ENCODE data around the gene MYB.
"Not testable (repeated sequence)": the region's sequence is repeated elsewhere in the genome, so short reads cannot be mapped to it uniquely, and the experiment has no call there.

The MYB gene

DNA sequence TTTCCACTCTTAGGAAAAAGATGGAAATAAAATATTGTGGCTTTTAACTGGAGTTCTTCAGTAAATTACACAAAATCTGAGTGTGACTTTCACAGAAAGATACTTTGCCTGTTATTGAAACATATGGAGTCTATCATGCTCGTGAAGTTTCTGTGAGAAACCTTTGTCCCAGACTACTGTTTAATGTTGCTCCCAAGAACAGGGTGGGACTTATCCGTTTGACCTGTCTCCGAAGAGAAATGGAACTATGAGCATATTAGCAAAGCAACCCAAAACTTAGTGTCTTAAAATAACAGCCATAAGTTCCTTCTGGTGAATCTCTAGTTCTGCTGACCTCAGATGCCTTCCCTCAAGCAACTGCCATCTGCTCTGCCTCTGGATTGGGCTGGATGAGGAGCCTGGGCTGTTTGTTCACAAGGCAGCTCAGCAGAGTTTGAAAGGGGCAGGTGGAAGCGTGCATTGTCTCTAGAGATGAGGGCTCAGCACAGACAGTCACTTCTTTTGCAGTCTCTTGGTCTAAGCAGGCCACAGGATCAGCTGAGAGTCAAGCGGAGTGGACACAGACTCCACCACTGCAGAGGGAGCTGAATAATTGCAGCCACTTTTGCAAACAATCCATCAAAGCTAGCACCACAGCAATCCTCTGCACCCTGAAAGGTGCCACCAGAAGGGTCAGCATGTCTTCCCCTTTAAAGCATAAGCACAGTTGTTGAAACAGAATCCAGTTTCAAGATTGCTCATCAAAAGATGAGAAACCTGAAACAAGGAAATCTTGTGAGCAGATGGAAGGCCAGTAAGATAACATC lies 52.8 kb downstream of the MYB start:
- Histone ChIP-seq H3K4me3 (ENCODE audit: low read depth, low read length) (no peak overlapping the region), H3K27ac (ENCODE audit: low read depth, low read length) (no peak overlapping the region), H3K79me2 (ENCODE audit: control insufficient read depth, insufficient read depth, low read length, unreplicated experiment) (no peaks in the 10 kb centered on the region), H3K4me1 (ENCODE audit: control insufficient read depth, insufficient read depth, low read length, unreplicated experiment) (peaks cover 11% of the 10 kb centered on the region), H3K27me3 (ENCODE audit: insufficient read depth, low read length) (no peaks in the 10 kb centered on the region), H2AFZ (ENCODE audit: low read length, unreplicated experiment) (no peak overlapping the region), H3K36me3 (ENCODE audit: insufficient read depth, low read length) (no peaks in the 10 kb centered on the region)

DNA sequence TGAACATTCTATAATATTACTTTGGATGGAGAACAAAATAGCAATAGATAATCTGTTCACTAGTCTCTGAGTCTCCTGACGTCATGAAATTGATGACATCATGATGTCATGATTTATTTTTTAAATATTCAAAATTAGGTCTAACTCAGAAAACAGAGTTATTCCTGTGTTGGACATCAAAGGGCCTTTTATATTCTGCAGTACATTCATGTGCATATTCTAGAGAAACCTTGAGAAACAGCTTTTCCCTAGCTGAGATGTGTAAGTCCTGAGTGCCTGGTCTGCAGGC lies 53.3 kb downstream of the MYB start:
- peaks cover 11% of the 10 kb centered on the region for H3K4me1 ChIP-seq (ENCODE audit: control insufficient read depth, insufficient read depth, low read length, unreplicated experiment)
- H3K36me3 ChIP-seq (ENCODE audit: insufficient read depth, low read length) = no peaks in the 10 kb centered on the region
- H3K27ac ChIP-seq (ENCODE audit: low read depth, low read length) = no peak overlapping the region
- H3K79me2 ChIP-seq (ENCODE audit: control insufficient read depth, insufficient read depth, low read length, unreplicated experiment) = no peaks in the 10 kb centered on the region
- no peak overlapping the region for H3K4me3 ChIP-seq (ENCODE audit: low read depth, low read length)
- H3K27me3 ChIP-seq (ENCODE audit: insufficient read depth, low read length) = peaks cover 2% of the 10 kb centered on the region; the same call in 1 of the 2 replicates
- no peak overlapping the region for H2AFZ ChIP-seq (ENCODE audit: low read length, unreplicated experiment)

DNA sequence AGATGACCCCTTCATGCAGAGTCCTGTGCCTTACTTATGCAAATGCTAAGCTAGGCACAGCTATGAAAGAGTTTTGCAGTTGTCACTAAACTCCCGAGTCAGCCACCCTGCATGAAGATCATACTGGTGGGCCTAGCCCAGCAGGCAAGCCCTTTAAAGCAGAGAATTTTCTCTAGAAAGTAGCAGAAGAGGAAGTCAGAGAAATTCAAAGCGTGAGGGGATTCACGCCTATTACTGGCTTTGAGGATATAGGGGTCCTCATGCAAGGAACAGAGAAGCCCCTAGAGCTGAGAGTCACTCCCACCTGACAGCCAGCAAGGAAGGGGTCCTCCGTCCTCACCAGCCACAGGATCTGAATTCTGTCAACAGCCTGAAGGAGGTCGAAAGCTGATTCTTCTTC lies 54.6 kb downstream of the MYB start:
- Histone ChIP-seq H3K36me3 (ENCODE audit: insufficient read depth, low read length) (no peaks in the 10 kb centered on the region), H3K4me1 (ENCODE audit: control insufficient read depth, insufficient read depth, low read length, unreplicated experiment) (peaks cover 10% of the 10 kb centered on the region), H2AFZ (ENCODE audit: low read length, unreplicated experiment) (no peak overlapping the region), H3K79me2 (ENCODE audit: control insufficient read depth, insufficient read depth, low read length, unreplicated experiment) (no peaks in the 10 kb centered on the region), H3K27me3 (ENCODE audit: insufficient read depth, low read length) (peaks cover 4% of the 10 kb centered on the region; the same call in 1 of the 2 replicates), H3K27ac (ENCODE audit: low read depth, low read length) (no peak overlapping the region), H3K4me3 (ENCODE audit: low read depth, low read length) (no peak overlapping the region)

DNA sequence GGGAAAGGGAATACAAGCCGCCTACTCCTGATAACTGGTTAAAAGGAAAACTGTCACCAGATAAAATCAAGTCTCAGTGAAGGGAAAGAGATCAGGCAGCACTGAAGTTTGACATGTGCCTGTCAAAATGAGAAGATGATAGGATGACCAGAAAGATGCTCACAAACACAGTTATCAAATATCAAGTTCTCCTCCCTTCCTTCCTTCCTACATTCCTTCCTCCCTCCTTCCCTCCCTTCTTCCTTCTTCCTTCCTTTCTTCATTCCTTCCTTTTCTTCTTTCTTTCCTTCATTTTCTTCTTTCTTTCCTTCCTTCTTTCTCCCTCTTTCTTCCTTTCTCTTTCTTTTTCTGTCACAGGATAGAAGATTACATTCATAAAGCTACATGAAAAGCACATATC lies 55.2 kb downstream of the MYB start:
- Histone ChIP-seq H3K4me3 (ENCODE audit: low read depth, low read length) (no peak overlapping the region), H2AFZ (ENCODE audit: low read length, unreplicated experiment) (no peak overlapping the region), H3K27me3 (ENCODE audit: insufficient read depth, low read length) (peaks cover 4% of the 10 kb centered on the region; the same call in 1 of the 2 replicates)

DNA sequence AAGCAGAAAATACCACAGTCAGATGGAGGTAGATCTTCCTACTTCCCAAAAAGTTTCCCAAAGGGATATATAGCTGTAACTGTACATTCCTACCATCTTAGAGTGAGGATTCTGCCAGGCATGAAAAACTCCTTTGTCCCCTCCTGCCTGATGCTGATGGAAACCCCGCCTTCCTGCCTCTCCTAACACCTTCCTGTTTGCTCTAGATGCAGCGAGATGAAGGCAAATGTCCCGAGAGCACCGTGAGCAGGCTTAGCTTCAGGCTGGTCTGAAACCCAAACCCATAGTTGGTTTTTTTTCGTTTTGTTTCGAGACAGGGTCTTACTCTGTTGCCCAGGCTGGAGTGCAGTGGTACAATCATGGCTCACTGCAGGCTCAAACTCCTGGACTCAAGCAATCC lies 55.6 kb downstream of the MYB start:
- H2AFZ ChIP-seq (ENCODE audit: low read length, unreplicated experiment) = no peak overlapping the region
- H3K36me3 ChIP-seq (ENCODE audit: insufficient read depth, low read length) = no peaks in the 10 kb centered on the region
- H3K4me3 ChIP-seq (ENCODE audit: low read depth, low read length) = no peak overlapping the region
- H3K27ac ChIP-seq (ENCODE audit: low read depth, low read length) = no peak overlapping the region
- peaks cover under 1% of the 10 kb centered on the region for H3K4me1 ChIP-seq (ENCODE audit: control insufficient read depth, insufficient read depth, low read length, unreplicated experiment)
- no peaks in the 10 kb centered on the region for H3K79me2 ChIP-seq (ENCODE audit: control insufficient read depth, insufficient read depth, low read length, unreplicated experiment)
- peaks cover 4% of the 10 kb centered on the region; the same call in 1 of the 2 replicates for H3K27me3 ChIP-seq (ENCODE audit: insufficient read depth, low read length)

More for the DNA sequence above, 55.2 kb downstream of the MYB start:
- Histone ChIP-seq H3K27ac (ENCODE audit: low read depth, low read length) (no peak overlapping the region), H3K36me3 (ENCODE audit: insufficient read depth, low read length) (no peaks in the 10 kb centered on the region), H3K79me2 (ENCODE audit: control insufficient read depth, insufficient read depth, low read length, unreplicated experiment) (no peaks in the 10 kb centered on the region), H3K4me1 (ENCODE audit: control insufficient read depth, insufficient read depth, low read length, unreplicated experiment) (peaks cover 4% of the 10 kb centered on the region)

DNA sequence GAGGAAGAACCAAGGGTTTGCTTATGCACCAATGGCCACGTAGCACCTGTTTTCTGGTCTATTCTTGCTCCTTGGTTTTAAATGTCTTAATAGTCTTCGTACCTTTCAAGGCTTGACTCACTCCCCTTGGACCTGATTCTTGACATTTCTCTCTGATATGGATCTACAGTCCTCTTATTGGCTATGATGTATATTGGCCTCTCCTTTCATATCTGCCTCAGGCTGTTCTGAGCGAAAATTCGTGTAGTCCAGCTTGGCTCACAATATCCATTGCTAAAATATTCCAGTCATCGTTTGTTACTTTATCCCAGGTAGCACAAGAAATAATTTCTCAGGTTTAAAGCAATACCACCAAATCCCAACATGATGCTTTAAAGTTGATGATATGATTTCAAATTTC lies 59.6 kb downstream of the MYB start:
- Histone ChIP-seq H3K36me3 (ENCODE audit: insufficient read depth, low read length) (no peaks in the 10 kb centered on the region), H3K4me1 (ENCODE audit: control insufficient read depth, insufficient read depth, low read length, unreplicated experiment) (no peaks in the 10 kb centered on the region), H3K4me3 (ENCODE audit: low read depth, low read length) (no peak overlapping the region), H2AFZ (ENCODE audit: low read length, unreplicated experiment) (no peak overlapping the region), H3K27ac (ENCODE audit: low read depth, low read length) (no peak overlapping the region), H3K79me2 (ENCODE audit: control insufficient read depth, insufficient read depth, low read length, unreplicated experiment) (no peaks in the 10 kb centered on the region), H3K27me3 (ENCODE audit: insufficient read depth, low read length) (peaks cover 4% of the 10 kb centered on the region; the same call in 1 of the 2 replicates)

DNA sequence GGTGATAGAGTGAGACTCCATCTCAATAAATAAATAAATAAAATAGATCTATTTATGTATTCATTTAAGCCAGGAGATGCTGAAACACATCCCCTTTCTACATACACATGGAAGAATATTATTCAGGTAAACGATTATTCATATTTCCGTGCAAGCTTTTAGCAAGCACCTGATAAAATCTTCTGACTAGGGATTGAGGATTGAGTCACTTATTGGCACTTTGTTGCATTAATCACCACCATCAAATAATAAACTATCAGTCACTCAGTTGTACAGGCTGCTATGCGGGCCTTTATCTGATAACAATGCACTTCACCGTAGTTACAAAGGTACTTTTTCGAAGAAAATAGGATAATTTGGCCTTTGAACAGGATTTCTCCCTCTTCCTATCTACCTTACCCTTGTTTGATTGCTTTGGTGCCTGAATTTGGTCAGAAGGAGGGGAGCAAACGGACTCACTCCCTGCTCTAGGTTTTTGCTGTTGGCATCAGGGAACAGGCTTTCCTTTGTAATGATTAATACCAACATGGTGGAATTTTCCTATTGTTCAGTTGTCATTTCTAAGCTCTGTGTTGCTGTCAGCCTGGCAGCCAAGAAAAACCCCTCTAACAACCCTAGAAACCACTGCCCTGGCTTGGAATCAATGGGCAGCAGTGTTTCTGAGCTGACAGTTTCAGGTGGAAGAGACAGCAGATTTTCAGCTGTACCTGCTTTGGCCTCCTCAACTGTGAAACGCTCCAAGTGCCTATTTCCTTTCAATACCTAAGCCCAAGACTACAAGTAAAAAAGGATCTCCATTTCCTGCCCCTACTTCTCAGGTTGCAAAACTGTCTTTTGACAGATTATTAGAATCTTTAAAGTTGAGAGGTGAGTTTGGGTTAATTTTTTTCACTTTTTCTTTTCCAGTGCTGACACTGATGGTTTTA lies 63.0 kb downstream of the MYB start:
- Histone ChIP-seq H3K4me3 (ENCODE audit: low read depth, low read length) (no peak overlapping the region), H2AFZ (ENCODE audit: low read length, unreplicated experiment) (no peak overlapping the region)

DNA sequence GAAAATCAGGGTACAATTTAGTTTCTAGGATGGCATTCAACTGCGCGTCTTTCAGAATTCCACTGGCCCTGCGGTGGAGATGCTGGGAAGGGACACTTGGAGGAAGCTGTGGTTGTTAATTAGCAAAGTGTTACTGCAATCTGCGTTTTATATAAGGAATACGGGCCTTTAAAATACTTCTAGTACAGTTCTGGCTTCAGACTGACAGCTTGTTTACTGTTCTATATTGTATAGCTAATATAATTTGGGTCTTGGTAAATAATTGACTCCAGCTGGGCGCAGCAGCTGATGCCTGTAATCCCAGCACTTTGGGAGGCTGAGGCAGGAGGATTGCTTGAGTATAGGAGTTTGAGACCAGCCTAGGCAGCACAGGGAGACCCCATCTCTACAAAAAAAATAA lies 63.7 kb downstream of the MYB start:
- Histone ChIP-seq H3K36me3 (ENCODE audit: insufficient read depth, low read length) (no peaks in the 10 kb centered on the region), H3K4me1 (ENCODE audit: control insufficient read depth, insufficient read depth, low read length, unreplicated experiment) (no peaks in the 10 kb centered on the region), H3K27ac (ENCODE audit: low read depth, low read length) (no peak overlapping the region), H3K79me2 (ENCODE audit: control insufficient read depth, insufficient read depth, low read length, unreplicated experiment) (no peaks in the 10 kb centered on the region), H3K4me3 (ENCODE audit: low read depth, low read length) (no peak overlapping the region), H3K27me3 (ENCODE audit: insufficient read depth, low read length) (no peaks in the 10 kb centered on the region), H2AFZ (ENCODE audit: low read length, unreplicated experiment) (no peak overlapping the region)

More for the DNA sequence above, 63.0 kb downstream of the MYB start:
- H3K79me2 ChIP-seq (ENCODE audit: control insufficient read depth, insufficient read depth, low read length, unreplicated experiment) = no peaks in the 10 kb centered on the region
- H3K36me3 ChIP-seq (ENCODE audit: insufficient read depth, low read length) = no peaks in the 10 kb centered on the region
- H3K27me3 ChIP-seq (ENCODE audit: insufficient read depth, low read length) = peaks cover 4% of the 10 kb centered on the region; the same call in 1 of the 2 replicates
- no peak overlapping the region for H3K27ac ChIP-seq (ENCODE audit: low read depth, low read length)
- no peaks in the 10 kb centered on the region for H3K4me1 ChIP-seq (ENCODE audit: control insufficient read depth, insufficient read depth, low read length, unreplicated experiment)

DNA sequence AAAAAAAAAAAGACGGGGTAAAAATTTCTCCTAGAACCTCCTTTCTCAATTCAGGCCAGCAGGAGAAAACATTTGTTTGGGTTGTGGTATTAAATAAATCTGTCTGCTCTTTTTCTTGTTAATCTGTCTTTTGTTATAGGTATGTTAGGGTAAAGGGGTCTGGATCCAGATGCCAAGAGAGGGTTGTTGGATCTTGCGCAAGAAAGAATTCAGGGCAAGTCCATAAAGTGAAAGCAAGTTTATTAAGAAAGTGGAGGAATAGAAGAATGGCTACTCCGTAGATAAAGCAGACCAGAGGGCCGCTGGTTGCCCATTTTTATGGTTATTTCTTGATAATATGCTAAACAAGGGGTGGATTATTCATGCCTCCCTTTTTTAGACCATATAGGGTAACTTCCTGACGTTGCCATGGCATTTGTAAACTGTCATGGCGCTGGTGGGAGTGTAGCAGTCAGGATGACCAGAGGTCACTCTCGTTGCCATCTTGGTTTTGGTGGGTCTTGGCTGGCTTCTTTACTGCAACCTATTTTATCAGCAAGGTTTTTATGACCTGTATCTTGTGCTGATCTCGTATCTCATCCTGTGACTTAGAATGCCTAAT lies 65.4 kb downstream of the MYB start:
- not testable (repeated sequence) for H3K36me3 ChIP-seq (ENCODE audit: insufficient read depth, low read length); H3K27me3 ChIP-seq (ENCODE audit: insufficient read depth, low read length); H3K4me1 ChIP-seq (ENCODE audit: control insufficient read depth, insufficient read depth, low read length, unreplicated experiment); H3K4me3 ChIP-seq (ENCODE audit: low read depth, low read length); H2AFZ ChIP-seq (ENCODE audit: low read length, unreplicated experiment); H3K79me2 ChIP-seq (ENCODE audit: control insufficient read depth, insufficient read depth, low read length, unreplicated experiment); H3K27ac ChIP-seq (ENCODE audit: low read depth, low read length)

DNA sequence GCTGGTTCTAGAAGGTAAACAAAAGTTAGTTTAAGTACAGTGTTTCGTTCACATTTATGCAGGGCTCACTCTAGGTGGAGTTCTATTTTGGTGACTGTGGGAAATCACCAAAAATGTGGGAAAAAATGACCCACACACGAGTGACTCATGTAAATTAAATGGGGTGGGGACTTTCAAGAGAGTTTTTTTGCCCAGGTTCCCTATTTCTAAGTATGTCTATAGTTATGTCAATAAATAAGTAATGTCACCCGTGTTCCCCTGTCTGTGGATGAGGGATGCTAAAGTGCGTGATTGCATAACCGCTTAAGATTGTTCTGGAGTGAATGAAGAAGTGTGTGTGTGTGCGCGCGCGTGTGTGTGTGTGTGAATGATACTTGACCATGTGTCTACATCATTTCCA lies 69.1 kb downstream of the MYB start:
- Histone ChIP-seq H3K79me2 (ENCODE audit: control insufficient read depth, insufficient read depth, low read length, unreplicated experiment) (no peaks in the 10 kb centered on the region), H3K4me3 (ENCODE audit: low read depth, low read length) (no peak overlapping the region), H3K4me1 (ENCODE audit: control insufficient read depth, insufficient read depth, low read length, unreplicated experiment) (no peaks in the 10 kb centered on the region), H3K27me3 (ENCODE audit: insufficient read depth, low read length) (no peaks in the 10 kb centered on the region), H2AFZ (ENCODE audit: low read length, unreplicated experiment) (no peak overlapping the region), H3K27ac (ENCODE audit: low read depth, low read length) (no peak overlapping the region), H3K36me3 (ENCODE audit: insufficient read depth, low read length) (no peaks in the 10 kb centered on the region)
